T-helper 1 cell (primary cell): Measurements from ENCODE around the gene AKR1C1.
"Not testable (repeated sequence)": the region's sequence is repeated elsewhere in the genome, so short reads cannot be mapped to it uniquely, and the experiment has no call there.

Experiments
- DNase-seq, 5 donors: peaks; one replicate each; pipeline ENCODE4 v3.0.0-alpha.2; 2012 to 2020
- total RNA-seq, 4 donors: gene quantifications; one replicate each; lab custom pipeline; 2026; lab: John Stamatoyannopoulos, UW

AKR1C1 gene
- total RNA-seq = 1.8 to 7.6 (median 2.7) reads per million in 4 donors

DNA sequence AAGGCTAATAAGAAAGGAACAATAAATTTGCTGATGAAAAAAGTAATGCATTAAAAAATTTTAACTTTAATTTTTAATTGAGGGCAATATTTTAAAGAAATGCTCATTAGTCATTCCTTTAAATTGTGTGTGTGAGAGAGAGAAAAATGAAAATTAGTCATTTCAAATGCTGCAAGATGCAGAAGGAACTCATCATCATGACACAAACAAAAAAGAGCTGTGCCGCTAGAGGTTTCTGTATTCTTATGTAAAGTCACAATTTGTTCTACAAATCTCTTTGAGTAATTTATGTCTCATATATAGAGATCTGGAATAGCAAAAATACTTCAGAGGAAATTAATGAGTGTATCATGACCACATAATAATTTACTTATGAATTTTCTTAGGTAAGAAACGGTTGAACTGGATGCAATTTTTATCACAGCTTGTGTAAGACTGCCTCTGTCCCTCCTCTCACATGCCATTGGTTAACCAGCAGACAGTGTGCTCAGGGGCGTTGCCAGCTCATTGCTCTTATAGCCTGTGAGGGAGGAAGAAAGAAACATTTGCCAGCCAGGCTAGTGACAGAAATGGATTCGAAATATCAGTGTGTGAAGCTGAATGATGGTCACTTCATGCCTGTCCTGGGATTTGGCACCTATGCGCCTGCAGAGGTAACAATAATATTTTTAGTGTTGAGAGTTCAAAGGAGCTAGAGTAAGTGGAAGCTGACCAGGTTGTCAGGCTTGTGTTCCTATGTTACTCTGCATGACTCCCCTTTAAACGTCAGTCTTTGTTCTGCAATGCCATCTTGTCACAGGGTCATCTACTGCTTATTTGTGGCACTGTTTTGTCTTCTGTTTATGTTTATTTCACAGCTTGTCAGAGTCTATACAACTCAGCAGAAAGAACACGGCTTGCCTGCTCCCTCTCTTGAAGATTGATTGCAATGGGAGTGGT is at the start of gene AKR1C1:
AKR1C1 (plus strand) TSS at position 540 of the 939 bp plus-strand sequence; CDS start at position 570, 30 bp downstream.
- DNase-seq = not testable (repeated sequence)

DNA sequence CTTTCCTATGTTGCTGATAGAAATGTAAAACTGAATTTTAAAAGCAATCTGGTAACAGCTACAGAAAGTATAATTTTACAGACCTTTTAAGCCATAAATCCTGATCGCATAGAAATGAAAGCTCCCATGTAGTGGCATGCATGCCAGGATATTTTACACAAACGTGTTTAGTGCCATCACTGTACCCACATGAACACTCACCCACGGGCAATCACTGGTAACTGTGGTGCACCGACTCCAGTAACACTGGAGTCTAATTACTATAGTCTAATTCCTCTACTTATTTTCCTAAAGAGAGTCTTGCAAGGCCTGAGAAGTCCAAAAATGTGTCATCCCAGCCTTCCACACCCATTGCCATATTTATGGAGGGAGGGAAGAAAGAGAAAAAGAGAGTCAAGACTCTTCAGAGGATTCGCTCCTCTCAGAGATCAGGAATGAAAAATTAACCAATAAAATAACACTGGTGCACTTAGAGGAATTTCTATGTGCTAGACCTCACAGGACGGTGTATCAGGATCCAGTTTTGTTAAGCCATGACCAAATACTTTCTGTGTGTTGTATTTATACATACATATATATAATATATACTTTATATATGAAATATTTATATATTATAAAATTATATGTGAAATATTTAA is 48.9 kb upstream of the AKR1C1 start:
- no peak for DNase-seq

DNA sequence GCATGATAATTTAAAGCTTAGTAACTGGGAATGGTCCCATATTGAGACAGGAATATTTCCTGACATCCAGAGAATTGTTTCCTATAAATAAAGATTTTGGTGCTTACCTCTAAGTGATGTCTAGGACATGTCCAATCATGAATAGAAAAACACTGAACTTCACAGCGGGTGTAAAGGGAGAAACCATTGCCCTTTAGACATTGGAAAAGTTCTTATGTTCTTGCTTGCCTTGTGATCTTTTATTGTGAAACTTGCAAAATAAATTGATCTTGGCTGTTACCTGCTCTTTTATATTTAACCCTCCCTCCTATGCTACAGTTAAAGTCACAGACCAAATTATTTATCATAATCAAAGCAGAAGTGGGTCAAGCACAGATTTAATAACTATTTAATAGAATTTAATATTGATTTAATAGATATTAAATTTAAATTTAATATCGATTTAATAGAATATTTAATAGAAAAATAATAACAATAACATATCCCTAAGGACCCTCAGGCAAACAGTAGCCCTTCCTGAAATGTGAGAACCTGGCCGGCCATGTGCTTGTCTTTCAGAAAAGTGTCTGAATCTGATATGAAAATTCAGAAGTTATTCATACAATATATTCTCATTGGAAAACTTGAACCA is 47.0 kb upstream of the AKR1C1 start:
- DNase-seq = no peak

DNA sequence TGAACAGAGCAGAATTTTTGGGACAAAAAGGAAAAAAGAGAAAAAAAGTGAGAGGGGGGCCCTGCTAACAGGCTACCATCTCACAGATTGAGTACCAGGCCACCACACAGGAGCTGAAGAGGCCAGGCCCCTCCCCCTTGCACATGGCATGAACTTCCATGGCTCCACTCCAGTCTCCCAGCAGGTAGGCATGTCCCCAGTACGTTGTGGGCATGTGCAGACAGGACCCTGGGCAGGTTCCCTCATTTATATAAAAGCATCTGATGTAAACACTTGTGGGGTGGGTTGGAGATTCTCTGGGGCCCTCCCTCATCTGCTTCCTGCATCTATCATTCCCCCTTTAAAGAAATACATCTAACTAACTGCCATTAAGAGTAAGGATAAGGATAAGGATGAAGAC is 45.0 kb upstream of the AKR1C1 start:
- DNase-seq = no peak

DNA sequence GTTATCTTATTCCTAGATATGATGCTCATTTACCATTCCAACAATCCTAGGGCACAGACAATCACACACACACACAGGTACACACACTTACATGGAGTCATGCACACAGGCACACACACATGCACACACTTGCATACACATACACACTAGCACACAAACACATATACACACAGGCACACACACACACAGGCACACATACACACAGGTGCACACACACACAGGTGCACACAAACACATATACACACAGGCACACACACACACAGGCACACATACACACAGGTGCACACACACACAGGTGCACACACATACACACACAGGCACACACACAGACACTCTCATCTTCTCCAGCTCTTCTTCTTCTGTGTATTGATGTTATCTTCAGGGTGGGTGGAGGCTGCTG is 38.7 kb upstream of the AKR1C1 start:
- DNase-seq = not testable (repeated sequence)

DNA sequence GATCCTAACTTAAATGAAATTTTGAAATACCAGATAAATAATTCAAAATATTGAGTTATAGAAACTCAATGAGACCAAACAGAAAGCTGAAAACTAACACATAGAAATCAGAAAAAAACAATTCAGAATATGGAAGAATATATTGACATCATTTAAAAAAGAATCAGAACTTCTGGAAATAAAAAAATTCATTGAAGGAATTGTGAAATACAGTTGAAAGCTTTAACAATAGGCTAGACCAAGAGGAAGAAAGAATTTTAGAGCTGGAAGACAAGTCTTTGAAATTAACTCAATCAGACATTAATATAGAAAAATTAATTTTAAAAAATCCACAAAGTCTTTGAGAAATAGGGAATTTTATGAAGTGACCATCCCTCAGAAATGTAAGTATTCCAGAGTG is 36.8 kb upstream of the AKR1C1 start:
- no peak for DNase-seq

DNA sequence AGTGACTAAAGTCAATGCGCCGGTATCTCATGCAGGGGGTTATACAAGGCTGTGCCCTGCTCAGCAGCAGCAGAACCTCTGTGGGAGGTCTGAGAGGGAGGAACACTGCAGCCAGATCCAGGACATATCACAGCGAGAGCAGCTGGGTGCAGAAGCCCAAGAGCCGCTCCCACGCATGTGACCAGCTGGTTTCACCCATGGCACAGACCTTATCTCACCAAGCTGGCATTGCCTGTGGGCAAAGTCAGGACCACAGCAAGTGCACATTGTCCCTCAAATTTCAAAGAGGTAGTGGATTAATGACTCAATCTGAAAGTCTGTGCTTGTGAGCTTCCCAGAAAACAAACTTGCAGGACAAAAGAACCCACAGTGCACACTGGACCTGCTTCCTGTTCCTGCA is 31.6 kb upstream of the AKR1C1 start:
- no peak for DNase-seq

DNA sequence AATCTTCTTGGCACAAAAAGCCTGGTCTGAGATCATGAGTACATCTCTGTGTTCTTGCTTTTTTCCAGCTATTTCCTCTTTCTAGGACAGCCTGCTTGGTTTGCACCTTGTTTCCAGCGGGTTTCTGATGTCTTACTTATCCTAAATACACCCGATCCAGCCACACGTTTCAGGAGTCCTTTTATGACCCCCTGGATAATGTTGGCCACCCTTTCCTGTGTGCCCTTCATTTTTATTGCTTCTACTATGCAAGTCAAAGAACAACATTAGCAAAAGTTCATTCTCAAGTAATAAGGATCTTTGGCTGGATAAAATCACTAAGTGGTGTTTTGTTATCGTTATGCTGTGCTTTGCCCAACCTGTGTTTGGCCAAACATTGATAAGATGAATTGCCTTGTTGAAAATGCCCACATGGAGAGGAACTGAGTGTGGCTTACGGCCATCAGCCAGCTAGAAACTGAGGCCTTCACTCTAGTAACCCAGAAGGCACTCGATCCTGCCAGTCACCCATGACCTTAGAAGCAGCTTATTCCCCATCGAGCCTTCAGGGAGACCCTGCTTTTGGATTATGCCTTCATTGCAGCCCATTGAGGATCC is 28.7 kb upstream of the AKR1C1 start:
- no peak for DNase-seq

DNA sequence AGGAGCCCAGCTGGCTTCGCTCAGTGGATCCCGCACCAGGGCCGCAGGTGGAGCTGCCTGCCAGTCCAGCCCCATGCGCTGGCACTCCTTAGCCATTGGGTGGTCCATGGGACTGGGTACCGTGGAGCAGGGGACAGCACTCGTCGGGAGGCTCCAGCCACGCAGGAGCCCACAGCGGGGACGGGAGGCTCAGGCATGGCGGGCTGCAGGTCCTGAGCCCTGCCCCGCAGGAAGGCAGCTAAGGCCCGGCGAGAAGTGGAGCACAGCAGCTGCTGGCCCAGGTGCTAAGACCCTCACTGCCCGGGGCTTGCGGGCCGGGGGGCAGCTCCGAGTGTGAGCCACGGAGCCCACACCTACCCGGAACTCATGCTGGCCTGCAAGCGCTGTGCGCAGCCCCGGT is 25.9 kb upstream of the AKR1C1 start:
- DNase-seq = no peak

DNA sequence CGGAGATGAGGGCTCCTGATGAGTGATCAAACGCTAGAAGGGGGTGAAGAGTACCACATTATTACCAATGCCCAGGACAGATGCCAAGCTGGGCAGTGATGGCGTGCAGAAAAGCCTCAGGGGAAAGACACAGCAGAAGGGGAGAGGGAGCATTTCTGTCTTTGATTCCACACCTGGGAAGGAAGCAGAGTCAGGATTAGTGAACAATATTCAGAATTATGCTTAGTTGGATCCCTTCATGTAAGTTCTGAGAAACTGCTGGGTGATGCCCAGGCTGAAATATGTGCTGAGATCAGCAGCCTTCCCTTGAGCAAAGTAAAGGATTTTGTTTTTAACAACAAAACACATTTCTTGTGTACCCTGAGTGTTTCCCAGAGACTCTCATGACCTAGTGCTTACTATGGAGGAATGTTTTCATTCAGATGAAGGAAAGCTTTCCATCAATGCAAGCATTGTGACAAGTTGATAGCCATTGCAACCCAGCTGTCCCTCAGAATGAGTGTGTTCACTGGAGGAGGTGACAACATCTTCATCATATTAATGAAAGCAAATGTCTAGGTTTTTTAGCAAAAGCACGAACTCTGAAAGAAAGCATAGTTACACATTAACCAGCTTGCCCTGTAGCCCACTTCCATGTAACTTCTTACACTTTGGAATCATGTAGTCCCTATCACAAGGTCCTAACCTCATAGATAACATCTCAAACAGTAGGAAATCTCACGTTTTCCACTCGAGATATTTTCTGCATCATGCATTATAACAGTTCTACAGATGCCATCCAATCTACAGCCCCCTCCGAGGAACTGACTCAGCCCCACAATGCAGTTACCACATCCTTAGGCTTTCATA is 23.8 kb upstream of the AKR1C1 start:
- no peak for DNase-seq

DNA sequence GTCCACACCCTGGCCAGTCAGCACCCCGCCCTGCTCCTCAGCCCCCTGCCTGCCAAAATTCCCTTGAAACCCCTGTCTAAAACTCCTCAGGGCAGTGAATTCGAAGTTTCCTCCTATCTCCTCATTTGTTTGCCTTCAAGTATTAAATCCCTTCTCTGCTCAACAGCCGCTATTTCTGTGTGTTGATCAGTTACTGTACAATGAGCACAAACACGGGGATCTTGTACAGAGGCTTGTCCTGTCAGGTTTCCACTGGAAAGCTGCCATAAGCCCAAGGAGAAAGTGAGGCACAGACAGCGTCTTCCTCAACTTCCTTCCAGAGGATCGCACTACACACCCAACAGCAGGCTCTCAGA is 23.2 kb upstream of the AKR1C1 start:
- DNase-seq = not testable (repeated sequence)

DNA sequence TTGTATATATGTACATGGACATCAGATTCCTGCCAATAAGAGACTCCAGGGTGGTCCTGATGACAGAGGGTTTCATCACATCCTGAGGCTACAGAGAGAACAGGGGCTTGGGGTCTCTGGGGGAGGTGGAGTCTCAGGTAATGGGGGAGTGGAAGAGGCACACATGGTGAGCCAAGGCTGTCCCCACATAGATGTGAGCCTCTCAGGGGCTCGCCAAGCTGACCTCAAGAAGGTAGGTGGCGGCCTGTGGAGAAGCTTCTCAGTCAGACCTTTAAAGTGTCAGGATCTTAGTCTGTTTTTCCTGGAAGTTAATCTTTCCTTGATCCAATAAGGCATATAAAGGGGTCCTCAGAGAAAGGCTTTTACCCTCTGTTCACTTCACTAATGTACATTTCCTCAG is 22.3 kb upstream of the AKR1C1 start:
- DNase-seq = not testable (repeated sequence)

DNA sequence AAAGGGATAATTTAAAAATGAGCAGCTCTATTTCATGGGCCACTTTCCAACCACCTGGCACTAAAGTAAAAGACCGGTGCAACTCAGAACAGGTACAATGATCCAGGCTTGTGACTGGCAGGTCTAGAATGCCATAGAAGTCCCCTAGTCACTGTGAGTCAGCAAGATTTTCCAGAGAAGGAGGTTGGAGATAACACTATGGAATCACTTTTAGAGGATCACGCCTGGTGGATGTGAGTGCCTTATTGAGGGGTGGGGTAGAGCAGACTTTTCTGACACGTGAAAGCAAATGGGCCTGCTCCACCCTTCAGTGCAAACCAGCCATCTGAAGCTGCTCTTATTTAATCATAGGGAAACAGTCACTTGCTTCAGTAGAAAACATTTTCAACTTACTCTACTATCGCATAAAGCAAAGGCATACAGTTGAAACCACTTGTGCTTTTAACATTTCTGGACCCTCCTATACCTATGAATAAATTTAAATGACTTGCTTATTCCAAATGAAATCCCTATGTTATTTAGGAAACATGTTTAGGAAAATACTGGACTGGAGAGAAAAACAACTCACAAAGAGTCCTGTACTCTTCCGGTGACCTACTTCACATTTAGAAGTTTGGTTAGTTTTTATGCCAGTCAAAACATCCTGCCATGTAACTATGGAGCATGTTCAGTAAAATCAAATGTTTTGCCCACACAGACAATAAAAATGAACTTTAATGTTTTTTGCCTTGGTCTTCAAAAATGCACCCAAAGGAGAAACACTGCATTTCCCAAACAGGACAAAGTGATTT is 21.5 kb upstream of the AKR1C1 start:
- DNase-seq = no peak

DNA sequence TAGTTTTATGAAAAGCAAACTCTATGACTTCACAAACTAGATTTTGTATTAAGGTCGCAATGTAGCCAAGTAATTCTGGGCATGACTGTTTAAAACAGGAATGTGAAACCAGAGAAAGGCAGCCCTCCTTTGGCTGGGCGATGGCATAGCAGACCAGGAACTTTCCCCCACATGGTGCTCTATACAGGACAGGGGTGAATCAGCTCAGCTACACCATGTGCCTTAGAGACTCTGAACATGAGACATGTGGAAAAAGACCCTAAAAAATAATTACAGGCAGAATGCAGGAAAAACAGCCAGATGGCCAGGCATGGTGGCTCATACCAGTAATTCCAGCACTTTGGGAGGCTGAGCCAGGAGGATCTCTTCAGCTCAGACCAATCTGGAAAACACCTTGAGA is 20.3 kb upstream of the AKR1C1 start:
- not testable (repeated sequence) for DNase-seq

DNA sequence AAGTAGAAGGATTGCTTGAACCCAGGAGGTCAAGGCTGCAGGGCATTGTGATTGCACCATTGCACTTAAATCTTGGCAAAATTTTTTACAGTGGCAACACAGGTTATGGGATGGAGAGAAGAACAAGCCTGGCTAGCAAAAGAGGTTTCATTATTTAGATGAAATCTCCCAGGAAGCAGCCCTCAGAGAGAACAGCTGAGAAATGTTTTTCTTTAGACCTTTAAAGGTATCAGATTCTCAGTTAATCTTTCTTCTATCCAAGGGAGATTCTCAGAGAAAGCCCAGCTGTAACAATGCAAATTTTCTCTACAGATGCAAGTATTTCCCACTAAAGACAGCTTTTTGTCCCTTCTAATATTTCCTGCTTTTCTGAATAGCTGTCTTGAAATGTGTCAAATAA is 19.8 kb upstream of the AKR1C1 start:
- DNase-seq = not testable (repeated sequence)

DNA sequence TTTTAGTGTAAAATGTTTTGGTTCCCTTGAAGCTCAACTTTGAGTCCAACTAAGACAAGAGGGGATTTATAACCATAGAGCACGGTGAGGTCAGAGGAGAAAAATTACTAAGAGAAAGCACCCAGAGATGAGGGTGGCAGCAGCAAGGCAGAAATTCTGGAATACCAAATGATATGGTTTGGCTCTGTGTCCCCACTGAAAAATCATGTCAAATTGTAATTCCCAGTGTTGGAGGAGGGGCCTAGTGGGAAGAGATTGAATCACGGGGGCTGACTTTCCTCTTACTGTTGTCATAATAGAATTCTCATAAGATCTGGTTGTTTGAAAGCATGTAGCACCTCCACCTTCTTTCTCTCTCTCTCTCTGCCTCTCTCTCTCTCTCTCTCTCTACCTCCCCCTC is 19.4 kb upstream of the AKR1C1 start:
- DNase-seq = no peak

DNA sequence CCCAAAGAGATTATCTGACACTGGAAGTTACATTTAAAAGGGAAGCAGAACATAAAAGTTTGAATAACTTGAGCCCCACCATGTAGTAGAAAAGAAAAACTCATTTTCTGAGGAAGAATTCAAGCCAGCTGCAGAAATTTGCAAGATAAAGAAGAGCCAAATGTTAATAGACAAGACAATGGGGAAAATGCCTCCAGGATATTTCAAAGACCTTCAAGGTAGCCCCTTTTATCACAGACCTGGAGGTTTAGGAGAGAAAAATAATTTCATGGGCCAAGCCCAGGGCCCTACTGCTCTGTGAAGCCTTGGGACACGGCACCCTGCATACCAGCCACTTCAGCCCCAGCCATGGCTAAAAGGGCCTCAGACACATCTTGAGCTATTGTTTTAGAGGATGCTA is 18.4 kb upstream of the AKR1C1 start:
- no peak for DNase-seq

DNA sequence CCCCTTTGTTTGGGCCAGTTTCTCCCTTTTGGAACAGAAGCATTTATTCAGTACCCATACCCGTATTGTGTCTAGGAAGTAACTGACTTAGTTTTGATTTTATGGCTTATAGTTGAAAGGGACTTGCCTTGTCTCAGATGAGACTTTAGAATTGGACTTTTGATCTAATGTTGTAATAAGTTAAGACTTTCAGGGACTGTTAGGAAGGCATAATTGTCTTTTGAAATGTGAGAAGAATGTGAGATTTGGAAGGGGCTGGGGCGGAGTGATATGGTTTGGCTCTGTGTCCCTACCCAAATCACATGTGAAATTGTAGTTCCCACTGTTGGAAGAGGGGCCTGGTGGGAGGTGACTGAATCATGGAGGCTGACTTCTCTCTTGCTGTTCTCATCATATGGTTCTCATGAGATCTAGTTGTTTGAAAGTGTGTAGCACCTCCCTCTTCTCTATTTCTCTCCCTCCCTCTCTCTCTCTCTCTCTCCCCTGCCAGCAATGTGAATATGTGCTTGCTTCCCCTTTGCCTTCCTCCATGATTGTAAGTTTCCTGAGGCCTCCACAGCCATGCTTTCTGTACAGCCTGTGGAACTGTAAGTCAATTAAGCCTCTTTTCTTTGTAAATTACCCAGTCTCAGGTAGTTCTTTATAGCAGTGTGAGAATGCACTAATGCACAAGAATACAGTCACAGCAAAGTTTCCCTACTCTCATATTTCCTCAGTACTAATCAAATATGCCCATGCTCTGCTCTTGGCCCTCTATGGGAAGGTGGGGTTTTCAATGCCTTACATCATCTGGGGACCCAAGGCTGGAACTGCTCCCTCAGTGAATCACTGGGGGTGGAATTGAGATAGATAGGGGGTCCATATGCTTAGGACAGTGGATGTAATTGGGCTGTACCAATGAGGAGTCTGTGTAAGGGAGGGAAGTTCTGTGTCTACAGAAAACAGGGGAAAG is 17.2 kb upstream of the AKR1C1 start:
- no peak for DNase-seq

DNA sequence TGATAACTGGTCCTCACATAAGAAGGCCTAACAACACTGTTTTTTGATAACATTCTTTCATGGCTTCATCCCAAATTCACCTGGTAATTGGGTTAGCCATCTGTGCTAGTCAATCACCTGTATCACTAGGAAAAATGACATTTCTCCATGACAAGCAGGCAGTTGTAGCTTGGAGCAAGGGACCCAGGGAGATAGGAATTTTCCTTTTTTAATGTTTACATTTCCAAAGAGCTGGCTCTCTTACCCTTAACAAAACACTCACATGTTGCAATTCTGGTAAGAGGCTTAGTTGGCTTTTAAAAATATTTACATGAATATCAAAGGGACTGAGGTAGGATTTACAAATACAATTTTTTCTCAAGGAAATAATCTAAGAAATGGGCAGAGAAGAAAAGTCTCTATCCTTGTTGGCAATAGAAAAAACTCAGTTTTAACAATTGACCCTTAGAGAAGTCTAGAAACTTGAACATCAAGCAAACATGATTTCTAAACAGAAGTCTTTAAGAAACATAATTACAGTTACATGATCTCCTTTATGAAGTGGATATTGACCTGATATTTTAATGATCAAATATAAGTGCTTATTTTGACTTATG is 16.1 kb upstream of the AKR1C1 start:
- no peak for DNase-seq
